H1 (cell line): ENCODE results near the gene ARHGEF25.

Experiments used
- CTCF ChIP-seq, 3 experiments: IDR thresholded peaks; 1 replicate in 2 of 3; 2 replicates in 1 of 3; pipeline versions ENCODE4 v1.5.1 to v1.6.1; 2011; ENCODE audit warnings: low read length in 3 of 3, mild to moderate bottlenecking in 3 of 3, inconsistent platforms in 2 of 3, low read depth in 1 of 3, moderate library complexity in 1 of 3; ENCODE audit not compliant: insufficient read depth in 1 of 3; ENCODE audit errors: control extremely low read depth in 1 of 3
- EZH2 ChIP-seq: fragments of 200-600 bp; sonication (generic); IDR thresholded peaks from 2 replicates; pipeline ENCODE4 v1.7.1; 2012; ENCODE audit warnings: low read depth, mild to moderate bottlenecking, moderate library complexity, low read length, inconsistent platforms; ENCODE audit not compliant: severe bottlenecking
- NRF1 ChIP-seq: IDR thresholded peaks from 2 replicates; pipeline ENCODE4 v1.6.1; 2011; ENCODE audit warnings: mild to moderate bottlenecking, low read depth, low read length, improper control_type of control experiment
- PHF8 ChIP-seq: fragments of 200-600 bp; sonication (generic); conservative IDR thresholded peaks from 2 replicates; pipeline ENCODE4 v1.7.1; 2012; ENCODE audit warnings: low read depth, mild to moderate bottlenecking, inconsistent platforms, low read length, moderate library complexity
- POLR2A ChIP-seq, 2 experiments: IDR thresholded peaks; 1 replicate in 1 of 2; 2 replicates in 1 of 2; pipeline ENCODE4 v1.6.1; 2011; ENCODE audit warnings: low read depth in 2 of 2, low read length in 2 of 2, mild to moderate bottlenecking in 2 of 2; ENCODE audit errors: control extremely low read depth in 1 of 2
- POLR2AphosphoS5 ChIP-seq: IDR thresholded peaks from 2 replicates; pipeline ENCODE4 v1.6.1; 2011; ENCODE audit warnings: low read depth, low read length
- RFX5 ChIP-seq: IDR thresholded peaks from 2 replicates; pipeline ENCODE4 v1.6.1; 2011; ENCODE audit warnings: low read depth, low read length, improper control_type of control experiment, borderline replicate concordance
- TAF1 ChIP-seq: IDR thresholded peaks from 2 replicates; pipeline ENCODE4 v1.6.1; 2011; ENCODE audit warnings: mild to moderate bottlenecking, low read depth, low read length
- ZNF274 ChIP-seq: IDR thresholded peaks from 2 replicates; pipeline ENCODE4 v1.7.0; 2012; ENCODE audit warnings: low read length, borderline replicate concordance; ENCODE audit errors: extremely low read depth

GRCh38 chr12:57609781-57610553, 1.3 kb upstream of the ARHGEF25 start:
- TF ChIP-seq NRF1 (no peak), RFX5 (no peak), POLR2A (IDR thresholded peaks at IDR 0.05; ENCODE audit: control extremely low read depth in 1 of 2, low read depth in 2 of 2, low read length in 2 of 2) (no peak), ZNF274 (no peak), CTCF (IDR thresholded peaks at IDR 0.05; ENCODE audit: control extremely low read depth in 1 of 3, insufficient read depth in 1 of 3, low read depth in 1 of 3, low read length in 3 of 3) (no peak), EZH2 (no peak), PHF8 (no peak), TAF1 (no peak), POLR2AphosphoS5 (no peak)
